ENCODE measurements around the gene HLA-DRA. TPM values are rescaled to one million over a fixed set of nuclear protein-coding genes. Genes with fewer than 3 reads are reported as not detected.
"Not testable (repeated sequence)": the region's sequence is repeated elsewhere in the genome, so short reads cannot be mapped to it uniquely, and the experiment has no call there.

HLA-DRA gene
- total and polyA plus RNA-seq, 2 of the 4 experiments (the other 2 are of a cell fraction), result not detected

DNA sequence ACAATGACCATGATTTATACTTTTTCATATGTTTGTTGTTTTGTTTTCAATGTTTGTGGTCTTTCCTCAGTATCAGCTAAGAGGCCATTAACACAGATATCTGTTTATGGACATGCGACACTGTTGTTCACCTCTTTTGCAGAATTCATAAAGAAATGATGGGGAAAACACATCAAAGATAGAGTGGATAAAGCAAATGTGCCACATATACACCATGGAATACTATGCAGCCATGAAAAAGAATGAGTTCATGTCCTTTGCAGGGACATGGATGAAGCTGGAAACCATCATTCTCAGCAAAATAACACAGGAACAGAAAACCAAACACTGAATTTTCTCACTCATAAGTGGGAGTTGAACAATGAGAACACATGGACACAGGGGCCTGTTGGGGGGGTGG lies 5.7 kb upstream of the HLA-DRA start:
- ATAC-seq (ENCODE audit: low read depth); H3K9me3 ChIP-seq (ENCODE audit: control insufficient read depth, insufficient read depth, low read length): not testable (repeated sequence)
- intact Hi-C loops (cut with micrococcal nuclease), result loop anchor here (5.0 kb wide), 3 partner anchors 268 to 433 kb away; no protein-coding TSS in a partner anchor

More for the DNA sequence above, 5.7 kb upstream of the HLA-DRA start:
- H3K14ac ChIP-seq (replicated peaks; ENCODE audit: low read depth, low read length); CTCF ChIA-PET; H4K20me1 ChIP-seq (ENCODE audit: insufficient read depth, low read length); POLR2A ChIA-PET (ENCODE audit: unreplicated experiment); H3K4ac ChIP-seq (ENCODE audit: low read depth, low read length); H3K4me1 ChIP-seq (ENCODE audit: control insufficient read depth, insufficient read depth, low read length); H2AFZ ChIP-seq (replicated peaks; ENCODE audit: low read length, poor library complexity); in situ Hi-C loops (cut with MboI; ENCODE audit: low sequenced_read_pairs); H3K56ac ChIP-seq (ENCODE audit: extremely low read depth, insufficient read depth, low read length); H2AK5ac ChIP-seq (ENCODE audit: low read depth, low read length); BruUV-seq (replicated peaks); H4K8ac ChIP-seq (ENCODE audit: low read depth in 2 of 2, low read length in 2 of 2); H3K27me3 ChIP-seq (ENCODE audit: control insufficient read depth, insufficient read depth, low read length); H2AK9ac ChIP-seq (replicated peaks; ENCODE audit: low read depth, low read length, poor library complexity); dilution Hi-C loops (cut with HindIII; ENCODE audit: low sequenced_read_pairs, unreplicated experiment); H3K27ac ChIP-seq (ENCODE audit: insufficient read depth, low read length); H3K4me3 ChIP-seq (ENCODE audit: insufficient read depth, low read depth, low read length); H3K79me1 ChIP-seq (ENCODE audit: low read depth in 1 of 2, low read length in 2 of 2); DNase-seq; H4K91ac ChIP-seq (ENCODE audit: insufficient read depth, low read depth, low read length); H3K4me2 ChIP-seq (ENCODE audit: low read depth, low read length); H3K36me3 ChIP-seq (ENCODE audit: control insufficient read depth, insufficient read depth, low read length); H3K23ac ChIP-seq (ENCODE audit: low read depth, low read length); H3K9me1 ChIP-seq (ENCODE audit: insufficient read depth, low read length); H2BK20ac ChIP-seq (ENCODE audit: low read depth, low read length); H3K9ac ChIP-seq (ENCODE audit: low read depth, low read length); H2BK120ac ChIP-seq (ENCODE audit: low read depth, low read length); H3K18ac ChIP-seq (ENCODE audit: low read depth, low read length); H2BK5ac ChIP-seq (ENCODE audit: low read depth, low read length, poor library complexity, severe bottlenecking); H2BK15ac ChIP-seq (ENCODE audit: low read depth, low read length); H4K5ac ChIP-seq (ENCODE audit: low read depth, low read length): not testable (repeated sequence)
- no CpG with 5 or more reads among the region's 1 CpG for WGBS, 2 experiments (ENCODE audit: extremely low coverage in 2 of 2, insufficient read length in 1 of 2)
